Parathyroid adenoma (tissue), 2 donors: ENCODE measurements around the gene ITGAX.
"Not testable (repeated sequence)": the region's sequence is repeated elsewhere in the genome, so short reads cannot be mapped to it uniquely, and the experiment has no call there.

Source experiments
- H2AFZ ChIP-seq: fragments of 300-600 bp; sonication (generic); one replicate; pipeline ENCODE4 v1.7.0; 2017; ENCODE audit warnings: antibody characterized with exemption, mild to moderate bottlenecking
- H3K27ac ChIP-seq: fragments of 300-600 bp; sonication (generic); one replicate; pipeline ENCODE4 v1.7.0; 2017
- H3K27me3 ChIP-seq: fragments of 300-600 bp; sonication (generic); one replicate; pipeline ENCODE4 v1.7.0; 2017; ENCODE audit warnings: low read length; ENCODE audit not compliant: control insufficient read depth, insufficient read depth
- H3K36me3 ChIP-seq: fragments of 300-600 bp; sonication (generic); one replicate; pipeline ENCODE4 v1.7.0; 2017; ENCODE audit warnings: low read length; ENCODE audit not compliant: control insufficient read depth, insufficient read depth
- H3K4me1 ChIP-seq: fragments of 300-600 bp; sonication (generic); one replicate; pipeline ENCODE4 v1.7.0; 2017; ENCODE audit warnings: control low read depth
- H3K4me2 ChIP-seq: fragments of 300-600 bp; sonication (generic); one replicate; pipeline ENCODE4 v1.7.0; 2017; ENCODE audit warnings: low read length
- H3K4me3 ChIP-seq: fragments of 300-600 bp; sonication (generic); one replicate; pipeline ENCODE4 v1.7.0; 2017; ENCODE audit warnings: low read depth, low read length
- H3K79me2 ChIP-seq: fragments of 300-600 bp; sonication (generic); one replicate; pipeline ENCODE4 v1.7.0; 2017; ENCODE audit warnings: control low read depth
- H3K9ac ChIP-seq: fragments of 300-600 bp; sonication (generic); one replicate; pipeline ENCODE4 v1.7.0; 2017; ENCODE audit warnings: mild to moderate bottlenecking
- H3K9me3 ChIP-seq: fragments of 300-600 bp; sonication (generic); one replicate; pipeline ENCODE4 v1.7.0; 2017; ENCODE audit warnings: low read length; ENCODE audit not compliant: control insufficient read depth
- CTCF ChIP-seq: fragments of 300-600 bp; sonication (generic); IDR thresholded peaks from one replicate; pipeline ENCODE4 v1.7.0; 2017; ENCODE audit warnings: antibody characterized with exemption, mild to moderate bottlenecking
- donor health status: primary hyperparathyroidism.

ITGAX gene

GRCh38 chr16:31354394-31355291 lies at the start of gene ITGAX:
ITGAX (plus strand) TSS chr16:31355176; CDS start chr16:31355255, 79 bp downstream.
- Histone ChIP-seq H3K4me2 (no peak within 1 kb of the TSS), H3K79me2 (no peaks in the 10 kb centered on the region), H3K4me1 (no peaks in the 10 kb centered on the region), H3K9ac (no peak within 1 kb of the TSS), H2AFZ (no peak within 1 kb of the TSS), H3K27me3 (no peaks in the 10 kb centered on the region), H3K27ac (no peak within 1 kb of the TSS), H3K36me3 (no peaks in the 10 kb centered on the region), H3K9me3 (no peaks in the 10 kb centered on the region), H3K4me3 (no peak within 1 kb of the TSS)
- no peak for TF ChIP-seq CTCF

DNA sequence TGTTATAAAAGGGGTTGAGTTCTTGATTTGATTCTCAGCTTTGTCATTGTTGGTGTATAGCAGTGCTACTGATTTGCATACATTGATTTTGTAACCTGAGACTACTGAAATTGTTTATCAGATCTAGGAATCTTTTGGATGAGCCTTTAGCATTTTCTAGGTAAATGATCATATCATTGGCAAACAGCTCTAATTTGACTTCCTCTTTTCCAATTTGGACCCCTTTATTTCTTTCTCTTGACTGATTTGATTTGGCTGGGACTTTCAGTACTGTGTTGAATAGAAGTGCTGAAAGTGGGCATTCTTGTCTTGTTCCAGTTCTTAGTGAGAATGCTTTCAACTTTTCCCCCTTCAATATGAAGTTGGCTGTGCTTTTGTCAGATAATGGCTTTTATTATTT lies 49.8 kb upstream of the ITGAX start:
- H3K27me3 ChIP-seq, result no peaks in the 10 kb centered on the region
- no peak overlapping the region for H3K4me2 ChIP-seq
- no peak overlapping the region for H3K4me3 ChIP-seq
- no peak for TF ChIP-seq CTCF
- H3K4me1 ChIP-seq, result no peaks in the 10 kb centered on the region
- no peak overlapping the region for H3K9ac ChIP-seq
- no peaks in the 10 kb centered on the region for H3K79me2 ChIP-seq
- no peaks in the 10 kb centered on the region for H3K36me3 ChIP-seq
- no peak overlapping the region for H3K27ac ChIP-seq
- no peak overlapping the region for H2AFZ ChIP-seq
- no peaks in the 10 kb centered on the region for H3K9me3 ChIP-seq

- not testable (repeated sequence) for H3K79me2 ChIP-seq, H3K4me2 ChIP-seq, H3K36me3 ChIP-seq, H2AFZ ChIP-seq, H3K9ac ChIP-seq, H3K9me3 ChIP-seq, H3K4me3 ChIP-seq, H3K27me3 ChIP-seq, H3K27ac ChIP-seq, H3K4me1 ChIP-seq
These were observed 46.6 kb upstream of the ITGAX start for GRCh38 chr16:31308381-31308780.

DNA sequence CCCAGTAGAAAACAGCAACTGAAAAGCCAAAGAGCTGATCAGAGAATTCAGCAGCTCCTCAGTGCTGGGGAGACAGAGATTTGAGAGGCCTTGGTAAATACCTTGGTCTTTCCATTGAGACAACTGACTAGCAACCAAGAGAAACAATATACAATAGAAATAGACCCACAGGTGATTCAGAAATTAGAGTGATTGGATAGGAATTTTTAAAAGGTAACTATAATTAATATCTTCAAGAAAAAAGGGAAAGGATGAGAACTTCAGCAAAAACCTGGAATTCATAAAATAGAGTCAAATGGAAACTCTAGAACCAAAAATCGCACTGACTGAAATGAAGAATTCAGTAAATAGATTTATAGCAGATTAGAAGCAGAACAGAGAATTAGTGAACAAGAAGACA lies 32.5 kb upstream of the ITGAX start:
- no peak overlapping the region for H3K27ac ChIP-seq
- H3K4me2 ChIP-seq, result no peak overlapping the region
- no peaks in the 10 kb centered on the region for H3K36me3 ChIP-seq
- H3K9ac ChIP-seq, result no peak overlapping the region
- TF ChIP-seq CTCF, result no peak
- H3K9me3 ChIP-seq, result no peaks in the 10 kb centered on the region
- no peak overlapping the region for H3K4me3 ChIP-seq
- H2AFZ ChIP-seq, result no peak overlapping the region
- H3K4me1 ChIP-seq, result no peaks in the 10 kb centered on the region
- H3K27me3 ChIP-seq, result no peaks in the 10 kb centered on the region
- H3K79me2 ChIP-seq, result no peaks in the 10 kb centered on the region

DNA sequence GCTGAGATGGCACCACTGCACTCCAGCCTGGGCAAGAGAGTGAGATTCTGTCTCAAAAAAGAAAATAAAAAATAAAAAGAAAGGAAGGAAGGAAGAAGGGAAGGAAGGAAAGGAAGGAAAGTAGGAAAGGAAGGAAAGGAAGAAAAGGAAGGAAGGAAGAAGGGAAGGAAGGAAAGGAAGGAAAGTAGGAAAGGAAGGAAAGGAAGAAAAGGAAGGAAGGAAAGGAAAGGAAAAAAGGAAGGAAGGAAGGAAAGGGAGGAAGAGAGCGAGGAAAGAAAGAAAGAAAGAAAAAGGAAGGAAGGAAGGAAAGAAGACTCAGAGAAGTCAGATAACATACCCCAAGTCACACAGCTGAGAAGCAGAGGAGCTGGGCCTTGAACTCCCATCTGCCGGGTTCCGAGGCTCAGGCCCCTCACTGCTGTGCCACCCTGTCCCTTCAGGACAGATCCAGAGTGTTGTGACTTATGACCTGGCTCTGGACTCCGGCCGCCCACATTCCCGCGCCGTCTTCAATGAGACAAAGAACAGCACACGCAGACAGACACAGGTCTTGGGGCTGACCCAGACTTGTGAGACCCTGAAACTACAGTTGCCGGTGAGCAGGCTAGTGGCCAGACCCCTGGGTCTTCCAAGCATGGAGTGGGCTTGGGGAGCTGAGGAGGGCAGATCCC lies 30.9 kb upstream of the ITGAX start:
- no peaks in the 10 kb centered on the region for H3K9me3 ChIP-seq
- no peak overlapping the region for H3K4me3 ChIP-seq
- H3K9ac ChIP-seq, result no peak overlapping the region
- no peaks in the 10 kb centered on the region for H3K4me1 ChIP-seq
- TF ChIP-seq CTCF, result no peak
- H3K36me3 ChIP-seq, result no peaks in the 10 kb centered on the region
- no peak overlapping the region for H2AFZ ChIP-seq
- H3K27me3 ChIP-seq, result no peaks in the 10 kb centered on the region
- no peak overlapping the region for H3K27ac ChIP-seq
- H3K79me2 ChIP-seq, result no peaks in the 10 kb centered on the region
- H3K4me2 ChIP-seq, result no peak overlapping the region
